K562 (cell line): ENCODE results near the gene TXNDC9. TPM values are rescaled to one million over a fixed set of nuclear protein-coding genes. Genes with fewer than 3 reads are reported as not detected.

Source experiments
- BDP1 ChIP-seq: IDR thresholded peaks from 3 replicates; pipeline ENCODE4 v1.6.1; 2011; ENCODE audit not compliant: insufficient read length, insufficient read depth
- ELF4 ChIP-seq: fragments of 450-650 bp; formaldehyde crosslinking; IDR thresholded peaks from 2 replicates; pipeline ENCODE4 v1.4.0; 2022; ENCODE audit warnings: missing genetic modification characterization
- L3MBTL2 ChIP-seq: fragments of 450-650 bp; IDR thresholded peaks from 2 replicates; pipeline ENCODE4 v1.6.1; 2016; ENCODE audit warnings: mild to moderate bottlenecking, moderate library complexity
- LEF1 ChIP-seq: fragments of 450-650 bp; IDR thresholded peaks from 2 replicates; pipeline ENCODE4 v1.6.1; 2016; ENCODE audit warnings: mild to moderate bottlenecking
- MEF2A ChIP-seq: IDR thresholded peaks from 2 replicates; pipeline ENCODE4 v1.6.1; 2011; ENCODE audit warnings: low read depth, mild to moderate bottlenecking, low read length, moderate library complexity; ENCODE audit not compliant: control insufficient read depth
- NCOA1 ChIP-seq: fragments of 450-650 bp; IDR thresholded peaks from 2 replicates; pipeline ENCODE4 v1.6.1; 2016; ENCODE audit warnings: low read depth
- RB1 ChIP-seq: fragments of 450-650 bp; IDR thresholded peaks from 2 replicates; pipeline ENCODE4 v1.6.1; 2017; ENCODE audit warnings: low read depth, mild to moderate bottlenecking
- RERE ChIP-seq: sonication (generic); formaldehyde crosslinking; IDR thresholded peaks from 2 replicates; pipeline ENCODE4 v1.8.0; 2023; ENCODE audit warnings: missing genetic modification reagents, mild to moderate bottlenecking, borderline replicate concordance
- TBP ChIP-seq: optimal IDR thresholded peaks from 2 replicates; pipeline ENCODE3; 2011; ENCODE audit warnings: low read depth, low read length, improper control_type of control experiment
- TRIM24 ChIP-seq, 2 experiments: fragments of 450-650 bp; IDR thresholded peaks; 2 replicates each; pipeline ENCODE4 v1.6.1; 2016
- ZFX ChIP-seq: sonication (generic); formaldehyde crosslinking; IDR thresholded peaks from 2 replicates; pipeline ENCODE4 v1.8.0; 2022; ENCODE audit warnings: mild to moderate bottlenecking, missing genetic modification reagents, moderate library complexity
- ZNF143 ChIP-seq: sonication (generic); formaldehyde crosslinking; IDR thresholded peaks from 2 replicates; pipeline ENCODE4 v1.9.0; 2022; ENCODE audit warnings: mild to moderate bottlenecking, missing genetic modification reagents
- ZNF277 ChIP-seq: fragments of 250-450 bp; sonication (Bioruptor Pico); IDR thresholded peaks from 2 replicates; pipeline ENCODE4 v1.8.0; 2022; ENCODE audit warnings: inconsistent platforms, mild to moderate bottlenecking, moderate library complexity, borderline replicate concordance
- ZNF3 ChIP-seq: fragments of 250-450 bp; sonication (Bioruptor Pico); IDR thresholded peaks from 2 replicates; pipeline ENCODE4 v1.5.0; 2021; ENCODE audit warnings: mild to moderate bottlenecking, moderate library complexity
- ZNF79 ChIP-seq: fragments of 250-450 bp; sonication (Bioruptor Pico); IDR thresholded peaks from 2 replicates; pipeline ENCODE4 v1.4.0; 2020; ENCODE audit warnings: low read depth, mild to moderate bottlenecking, moderate library complexity
- ZSCAN29 ChIP-seq: fragments of 450-650 bp; IDR thresholded peaks from 2 replicates; pipeline ENCODE4 v1.6.1; 2017
- polyA plus RNA-seq, 8 experiments: library from polyadenylated mRNA; depleted of rRNA in 4 of 8; stranded (reverse) in 5 of 8; unstranded in 3 of 8; fragments of >200 nt; fragmentation: Nextera tagmentation in 2 of 8; fragmentation: Illumina TruSeq in 1 of 8; extraction: Ambion mirVana in 2 of 8; extraction: Trizol in 1 of 8; gene quantifications; 2 replicates each; pipeline versions ENCODE4 v1.2.1 to v1.2.3, GENCODE V29; 2011 to 2014; ENCODE audit warnings: inconsistent platforms in 1 of 8, missing spikeins in 1 of 8
- total RNA-seq, 7 experiments: library from RNA; depleted of rRNA in 6 of 7; stranded (reverse); fragments of >200 nt in 6 of 7; fragmentation: Illumina TruSeq in 2 of 7; extraction: Trizol in 2 of 7; gene quantifications; 2 replicates each; pipeline versions ENCODE4 v1.2.1 to v1.2.3, GENCODE V29; 2011 to 2021; ENCODE audit warnings: low replicate concordance in 1 of 7
- TF ChIP-seq, protein P1 (sequence below), 2 experiments: IDR thresholded peaks in 1 of 2; conservative IDR thresholded peaks in 1 of 2; 2 replicates each; pipeline ENCODE4 v1.6.1; 2016; ENCODE audit warnings: low read depth in 2 of 2, mild to moderate bottlenecking in 1 of 2, missing compliant biosample characterization in 1 of 2, missing genetic modification characterization in 1 of 2, moderate library complexity in 1 of 2

TXNDC9 gene
- total and polyA plus RNA-seq, 9 of the 15 experiments (the other 6 are each of a cell fraction or from before 2014, with no cell fraction given) = 37.5 to 211 (median 65.5) TPM

- TF ChIP-seq BDP1 (no peak), ZNF143 (peak; percentile 99), ELF4 (CRISPR knock-in tag) (no peak), NCOA1 (peak; percentile 94), RB1 (peak; percentile 81), RERE (CRISPR knock-in tag) (no peak), LEF1 (no peak), L3MBTL2 (peak; percentile 57), ZSCAN29 (no peak), TRIM24 (IDR thresholded peaks at IDR 0.05) (peak in 1 of 2 experiments; percentile 94; a peak in 2 of 4 replicates), TBP (peak; percentile 83), ZNF79 (no peak), ZNF3 (CRISPR knock-in tag) (no peak), MEF2A (no peak), ZNF277 (CRISPR knock-in tag) (no peak), ZFX (CRISPR knock-in tag) (peak; percentile 78)
- TF ChIP-seq, protein P1, sequence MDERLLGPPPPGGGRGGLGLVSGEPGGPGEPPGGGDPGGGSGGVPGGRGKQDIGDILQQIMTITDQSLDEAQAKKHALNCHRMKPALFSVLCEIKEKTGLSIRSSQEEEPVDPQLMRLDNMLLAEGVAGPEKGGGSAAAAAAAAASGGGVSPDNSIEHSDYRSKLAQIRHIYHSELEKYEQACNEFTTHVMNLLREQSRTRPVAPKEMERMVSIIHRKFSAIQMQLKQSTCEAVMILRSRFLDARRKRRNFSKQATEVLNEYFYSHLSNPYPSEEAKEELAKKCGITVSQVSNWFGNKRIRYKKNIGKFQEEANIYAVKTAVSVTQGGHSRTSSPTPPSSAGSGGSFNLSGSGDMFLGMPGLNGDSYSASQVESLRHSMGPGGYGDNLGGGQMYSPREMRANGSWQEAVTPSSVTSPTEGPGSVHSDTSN (CRISPR knock-in tag; IDR thresholded peaks at IDR 0.05; ENCODE audit: low read depth) = no peak
- TF ChIP-seq, protein P1 (tag; conservative IDR thresholded peaks at IDR 0.05; ENCODE audit: low read depth) = no peak
Measured at GRCh38 chr2:99335911-99336803, at the start of gene TXNDC9 (continued).
